ENCODE data around the gene GASK1A. TPM values are rescaled to one million over a fixed set of nuclear protein-coding genes. Genes with fewer than 3 reads are reported as not detected.
"Not testable (repeated sequence)": the region's sequence is repeated elsewhere in the genome, so short reads cannot be mapped to it uniquely, and the experiment has no call there.

The GASK1A gene
- total RNA-seq, 1 donor from 2014 or later: 5.9 TPM

DNA sequence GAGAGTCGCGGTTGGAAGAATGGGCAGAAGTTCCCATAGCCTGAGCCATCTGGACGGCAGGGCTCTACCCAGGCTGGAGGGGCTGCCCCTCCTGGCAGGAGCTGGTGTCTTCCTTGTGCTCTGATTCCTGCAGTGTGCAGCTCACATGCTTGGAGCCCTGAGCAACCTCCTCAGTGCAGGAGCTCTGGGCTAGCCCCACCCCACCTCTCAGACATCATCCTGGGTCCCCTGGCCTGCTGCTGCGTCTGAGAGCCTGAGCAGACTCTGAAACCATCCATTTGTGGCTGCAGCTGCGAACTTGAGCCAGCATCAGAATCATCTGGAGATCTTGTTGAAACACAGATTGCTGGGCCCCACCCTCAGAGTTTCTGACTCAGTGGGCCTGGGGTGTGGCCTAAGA is 84.0 kb downstream of the GASK1A start:
- TF ChIP-seq CTCF (IDR thresholded peaks at IDR 0.05): no peak
- Histone ChIP-seq H3K27ac (no peak overlapping the region), H3K9me3 (no peaks in the 10 kb centered on the region), H3K4me3 (no peak overlapping the region), H3K36me3 (no peaks in the 10 kb centered on the region), H3K27me3 (ENCODE audit: low read depth) (no peaks in the 10 kb centered on the region), H3K4me1 (no peaks in the 10 kb centered on the region)
- DNase-seq (no peak), ATAC-seq (peak in 1 of 2 donors; percentile 32)
- intact Hi-C loops (cut with DNase I): no loop called here

- H3K9me3 ChIP-seq; ATAC-seq; DNase-seq; H3K4me3 ChIP-seq; H3K27me3 ChIP-seq (ENCODE audit: low read depth); H3K27ac ChIP-seq; intact Hi-C loops (cut with DNase I); H3K4me1 ChIP-seq; H3K36me3 ChIP-seq: not testable (repeated sequence)
These were observed 91.6 kb downstream of the GASK1A start for GRCh38 chr3:43070670-43071069.

DNA sequence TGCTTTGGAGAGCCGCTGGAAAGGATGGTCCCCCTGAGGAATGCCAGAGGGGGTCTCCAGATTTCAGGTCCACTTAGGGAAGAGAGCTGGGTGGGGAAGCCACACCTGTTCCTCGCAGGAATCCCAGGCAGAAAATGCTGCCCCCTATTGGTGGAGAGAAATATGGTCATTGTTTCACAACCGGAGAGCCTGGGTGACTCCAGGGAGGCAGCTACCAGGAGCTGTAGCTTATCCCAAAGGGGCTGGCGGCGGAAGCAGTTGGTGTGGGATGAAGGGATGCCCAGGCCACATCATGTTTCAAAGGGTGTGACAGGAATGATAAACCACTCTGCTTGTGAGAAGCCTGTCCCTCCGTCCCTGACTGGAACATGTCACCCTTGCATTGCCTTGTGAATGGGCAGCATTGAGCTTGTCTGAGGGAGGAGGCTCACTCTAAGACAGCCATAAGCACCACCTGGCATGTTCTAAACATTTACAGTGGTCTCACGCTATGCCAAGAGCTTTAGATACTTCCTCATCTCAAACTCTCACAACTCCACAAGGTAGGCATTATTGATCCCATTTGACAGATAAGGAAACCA is 92.3 kb downstream of the GASK1A start:
- H3K4me3 ChIP-seq: no peak overlapping the region
- H3K27me3 ChIP-seq (ENCODE audit: low read depth): no peaks in the 10 kb centered on the region
- DNase-seq (no peak), ATAC-seq (peak in 1 of 2 donors; percentile 34)
- peak; percentile 28 for TF ChIP-seq CTCF (IDR thresholded peaks at IDR 0.05)
- H3K4me1 ChIP-seq: no peaks in the 10 kb centered on the region
- H3K36me3 ChIP-seq: no peaks in the 10 kb centered on the region
- H3K9me3 ChIP-seq: no peaks in the 10 kb centered on the region
- intact Hi-C loops (cut with DNase I): no loop called here
- no peak overlapping the region for H3K27ac ChIP-seq

DNA sequence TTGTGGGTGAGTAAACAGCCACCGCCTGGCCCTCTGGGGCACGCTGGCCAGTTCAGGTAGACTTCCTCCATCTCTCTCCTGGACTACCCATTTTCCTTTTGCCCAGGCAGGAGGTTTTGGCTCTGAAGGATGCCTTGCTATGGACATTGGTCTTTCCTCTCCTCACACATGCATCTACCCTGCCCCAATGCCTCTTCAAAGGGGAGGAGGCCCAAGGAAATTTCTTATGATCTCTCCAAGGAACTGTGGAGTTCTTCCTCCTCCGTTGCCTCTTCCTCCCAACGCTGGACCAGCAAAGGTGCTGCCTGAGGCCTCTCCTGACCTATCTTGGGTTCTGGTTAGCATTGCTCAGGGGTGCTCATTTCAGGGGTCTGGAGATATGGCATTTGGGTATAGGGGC is 93.2 kb downstream of the GASK1A start:
- no peak overlapping the region for H3K4me3 ChIP-seq
- H3K27me3 ChIP-seq (ENCODE audit: low read depth): no peaks in the 10 kb centered on the region
- peak in 1 of 2 donors; percentile 17 for ATAC-seq
- no peaks in the 10 kb centered on the region for H3K4me1 ChIP-seq
- intact Hi-C loops (cut with DNase I): no loop called here
- no peaks in the 10 kb centered on the region for H3K36me3 ChIP-seq
- no peak for DNase-seq
- H3K9me3 ChIP-seq: no peaks in the 10 kb centered on the region
- H3K27ac ChIP-seq: no peak overlapping the region
- TF ChIP-seq CTCF (IDR thresholded peaks at IDR 0.05): no peak

DNA sequence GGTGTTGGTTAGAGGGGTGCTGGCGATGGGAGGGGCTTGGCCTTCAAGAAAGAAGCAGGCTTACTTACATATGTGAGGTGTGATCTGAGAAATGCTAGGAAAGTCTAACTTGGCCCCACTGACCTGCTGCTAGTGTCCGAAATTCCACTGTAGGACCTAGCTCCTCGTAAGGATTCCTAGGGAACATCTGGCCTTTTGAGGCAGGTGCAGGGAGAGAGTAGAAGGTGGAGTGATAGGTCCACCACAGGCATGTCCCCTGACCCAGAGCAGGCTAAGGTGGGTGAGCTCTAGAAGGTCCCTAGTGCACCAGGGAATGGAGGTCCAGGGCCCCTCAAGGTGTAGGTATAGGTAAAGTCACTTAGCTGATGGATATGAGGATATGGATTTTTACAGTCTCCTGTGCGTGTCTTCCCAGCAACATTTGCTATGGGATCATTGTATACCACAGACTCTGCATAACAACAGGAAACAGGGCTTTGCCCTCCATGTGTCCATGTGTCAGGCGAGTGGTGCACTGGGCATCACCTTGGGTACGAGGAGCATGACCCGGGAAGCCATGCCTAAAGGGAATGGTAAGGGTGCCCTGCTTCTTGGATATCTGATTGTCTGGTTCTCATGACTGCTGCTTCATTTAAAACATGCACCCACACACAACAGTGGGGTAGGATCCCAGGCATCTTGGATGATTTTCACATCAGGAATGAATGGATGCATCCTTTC is 94.2 kb downstream of the GASK1A start:
- Histone ChIP-seq H3K4me3 (no peak overlapping the region), H3K4me1 (no peaks in the 10 kb centered on the region), H3K36me3 (no peaks in the 10 kb centered on the region), H3K27me3 (ENCODE audit: low read depth) (no peaks in the 10 kb centered on the region), H3K27ac (no peak overlapping the region), H3K9me3 (no peaks in the 10 kb centered on the region)
- DNase-seq (no peak), ATAC-seq (peak in 1 of 2 donors; percentile 32)
- intact Hi-C loops (cut with DNase I): no loop called here
- no peak for TF ChIP-seq CTCF (IDR thresholded peaks at IDR 0.05)

- Histone ChIP-seq H3K36me3 (no peaks in the 10 kb centered on the region), H3K27ac (no peak overlapping the region), H3K9me3 (no peaks in the 10 kb centered on the region), H3K4me1 (no peaks in the 10 kb centered on the region), H3K4me3 (no peak overlapping the region), H3K27me3 (ENCODE audit: low read depth) (no peaks in the 10 kb centered on the region)
- ATAC-seq (no peak), DNase-seq (no peak)
- intact Hi-C loops (cut with DNase I): no loop called here
- TF ChIP-seq CTCF (IDR thresholded peaks at IDR 0.05): no peak
These were observed 94.7 kb downstream of the GASK1A start for GRCh38 chr3:43073836-43074220.

Data from lower lobe of right lung (tissue), 2 donors.